ENCODE measurements around the gene ARHGAP24.

DNA sequence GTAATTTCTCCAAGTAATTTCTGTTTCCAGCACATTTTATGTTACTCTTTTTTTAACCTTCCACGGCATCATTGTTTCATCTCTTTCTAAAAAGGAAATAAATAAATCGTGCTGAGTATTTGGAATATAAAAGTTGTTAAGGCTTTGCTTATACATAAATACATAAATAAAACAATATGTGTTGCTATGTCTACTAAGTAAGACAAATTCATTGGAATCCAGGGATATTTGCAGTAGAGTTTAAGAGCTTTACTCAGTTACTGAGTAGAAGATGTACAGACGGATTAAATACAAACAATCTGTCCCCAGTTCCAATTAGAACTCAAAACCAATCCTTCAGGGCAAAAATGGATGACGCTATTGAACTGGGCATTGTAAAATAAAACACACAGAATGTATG lies 1.4 kb downstream of the ARHGAP24 start:
- TF ChIP-seq POLR2AphosphoS5 (IDR thresholded peaks at IDR 0.05; ENCODE audit: low read depth, low read length) (no peak), TAF1 (IDR thresholded peaks at IDR 0.05; ENCODE audit: borderline replicate concordance, insufficient read depth, low read length) (no peak)
- TF ChIP-seq, protein P1, sequence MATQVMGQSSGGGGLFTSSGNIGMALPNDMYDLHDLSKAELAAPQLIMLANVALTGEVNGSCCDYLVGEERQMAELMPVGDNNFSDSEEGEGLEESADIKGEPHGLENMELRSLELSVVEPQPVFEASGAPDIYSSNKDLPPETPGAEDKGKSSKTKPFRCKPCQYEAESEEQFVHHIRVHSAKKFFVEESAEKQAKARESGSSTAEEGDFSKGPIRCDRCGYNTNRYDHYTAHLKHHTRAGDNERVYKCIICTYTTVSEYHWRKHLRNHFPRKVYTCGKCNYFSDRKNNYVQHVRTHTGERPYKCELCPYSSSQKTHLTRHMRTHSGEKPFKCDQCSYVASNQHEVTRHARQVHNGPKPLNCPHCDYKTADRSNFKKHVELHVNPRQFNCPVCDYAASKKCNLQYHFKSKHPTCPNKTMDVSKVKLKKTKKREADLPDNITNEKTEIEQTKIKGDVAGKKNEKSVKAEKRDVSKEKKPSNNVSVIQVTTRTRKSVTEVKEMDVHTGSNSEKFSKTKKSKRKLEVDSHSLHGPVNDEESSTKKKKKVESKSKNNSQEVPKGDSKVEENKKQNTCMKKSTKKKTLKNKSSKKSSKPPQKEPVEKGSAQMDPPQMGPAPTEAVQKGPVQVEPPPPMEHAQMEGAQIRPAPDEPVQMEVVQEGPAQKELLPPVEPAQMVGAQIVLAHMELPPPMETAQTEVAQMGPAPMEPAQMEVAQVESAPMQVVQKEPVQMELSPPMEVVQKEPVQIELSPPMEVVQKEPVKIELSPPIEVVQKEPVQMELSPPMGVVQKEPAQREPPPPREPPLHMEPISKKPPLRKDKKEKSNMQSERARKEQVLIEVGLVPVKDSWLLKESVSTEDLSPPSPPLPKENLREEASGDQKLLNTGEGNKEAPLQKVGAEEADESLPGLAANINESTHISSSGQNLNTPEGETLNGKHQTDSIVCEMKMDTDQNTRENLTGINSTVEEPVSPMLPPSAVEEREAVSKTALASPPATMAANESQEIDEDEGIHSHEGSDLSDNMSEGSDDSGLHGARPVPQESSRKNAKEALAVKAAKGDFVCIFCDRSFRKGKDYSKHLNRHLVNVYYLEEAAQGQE (IDR thresholded peaks at IDR 0.05; ENCODE audit: insufficient read depth in 1 of 2, low read depth in 2 of 2, low read length in 2 of 2): no peak
